Neural cell (in vitro differentiated cells): ENCODE data around the gene MAD2L2. TPM values are rescaled to one million over a fixed set of nuclear protein-coding genes. Genes with fewer than 3 reads are reported as not detected.

Source experiments
- H2AFZ ChIP-seq: fragments of 200-600, 300-800 bp; sonication (generic), shearing (Covaris generic); 2 replicates; pipeline ENCODE4 v1.6.0; 2014; ENCODE audit warnings: low read depth, mild to moderate bottlenecking, antibody characterized with exemption, low read length, moderate library complexity
- H3F3A ChIP-seq: fragments of 200-600 bp; shearing (Covaris generic); 2 replicates; pipeline ENCODE4 v1.6.1; 2016; ENCODE audit warnings: mild to moderate bottlenecking, moderate library complexity, mixed read lengths, antibody characterized with exemption, low read length; ENCODE audit not compliant: insufficient read depth, poor library complexity, severe bottlenecking
- H3K27ac ChIP-seq: fragments of 200-600, 300-800 bp; sonication (generic), shearing (Covaris generic); 2 replicates; pipeline ENCODE4 v1.5.1; 2014; ENCODE audit warnings: mild to moderate bottlenecking, low read length, moderate library complexity
- H3K27me3 ChIP-seq: fragments of 300-800, 200-600 bp; sonication (generic), shearing (Covaris generic); 2 replicates; pipeline ENCODE4 v1.6.0; 2014; ENCODE audit warnings: mild to moderate bottlenecking, low read depth, low read length, moderate library complexity; ENCODE audit not compliant: insufficient read depth
- H3K36me3 ChIP-seq: fragments of 300-800, 200-600 bp; sonication (generic), shearing (Covaris generic); 2 replicates; pipeline ENCODE4 v1.5.1; 2014; ENCODE audit warnings: mild to moderate bottlenecking, antibody characterized with exemption, low read length, moderate library complexity; ENCODE audit not compliant: insufficient read depth
- H3K4me2 ChIP-seq: fragments of 300-800, 200-600 bp; sonication (generic), shearing (Covaris generic); 2 replicates; pipeline ENCODE4 v1.6.0; 2014; ENCODE audit warnings: mild to moderate bottlenecking, low read length
- H3K4me3 ChIP-seq: fragments of 300-800, 200-600 bp; sonication (generic), shearing (Covaris generic); 2 replicates; pipeline ENCODE4 v1.5.1; 2014; ENCODE audit warnings: mild to moderate bottlenecking, low read length, moderate library complexity
- H3K79me2 ChIP-seq: fragments of 200-600 bp; shearing (Covaris generic); replicated peaks from 2 replicates; pipeline ENCODE4 v1.6.0; 2014; ENCODE audit warnings: mild to moderate bottlenecking, low read length, moderate library complexity; ENCODE audit not compliant: insufficient read depth
- H3K9ac ChIP-seq: fragments of 300-800, 200-600 bp; sonication (generic), shearing (Covaris generic); 2 replicates; pipeline ENCODE4 v1.6.1; 2016; ENCODE audit warnings: mild to moderate bottlenecking, low read length, mixed read lengths
- H3K9me2 ChIP-seq: fragments of 200-600 bp; shearing (Covaris generic); 2 replicates; pipeline ENCODE4 v1.6.1; 2016; ENCODE audit warnings: mild to moderate bottlenecking, low read length, mixed read lengths; ENCODE audit not compliant: insufficient read depth
- H3K9me3 ChIP-seq: fragments of 200-600, 300-800 bp; sonication (generic), shearing (Covaris generic); 2 replicates; pipeline ENCODE4 v1.6.1; 2016; ENCODE audit warnings: mild to moderate bottlenecking, mixed run types, low read length, moderate library complexity, mixed read lengths
- H4K20me1 ChIP-seq: fragments of 200-600 bp; shearing (Covaris generic); 2 replicates; pipeline ENCODE4 v1.6.1; 2016; ENCODE audit warnings: mild to moderate bottlenecking, mixed run types; ENCODE audit not compliant: insufficient read depth
- EP300 ChIP-seq: fragments of 450-650 bp; conservative IDR thresholded peaks from 2 replicates; pipeline ENCODE4 v1.6.1; 2014; ENCODE audit warnings: antibody characterized with exemption, mild to moderate bottlenecking, moderate library complexity; ENCODE audit not compliant: poor library complexity, severe bottlenecking
- EZH2 ChIP-seq: fragments of 200-600, 300-800 bp; shearing (Covaris generic), sonication (generic); IDR thresholded peaks from 2 replicates; pipeline ENCODE4 v1.6.1; 2014; ENCODE audit warnings: antibody characterized with exemption, low read length, borderline replicate concordance, mild to moderate bottlenecking; ENCODE audit not compliant: insufficient read depth, poor library complexity, severe bottlenecking
- MXI1 ChIP-seq: fragments of 450-650 bp; conservative IDR thresholded peaks from 2 replicates; pipeline ENCODE4 v1.6.1; 2014; ENCODE audit warnings: antibody characterized with exemption, mild to moderate bottlenecking; ENCODE audit not compliant: poor library complexity, severe bottlenecking
- POLR2AphosphoS5 ChIP-seq: IDR thresholded peaks from 2 replicates; pipeline ENCODE4 v1.6.1; 2012
- RAD21 ChIP-seq: fragments of 450-650 bp; conservative IDR thresholded peaks from 2 replicates; pipeline ENCODE4 v1.6.1; 2014; ENCODE audit warnings: antibody characterized with exemption, mild to moderate bottlenecking, moderate library complexity
- SMC3 ChIP-seq: fragments of 450-650 bp; conservative IDR thresholded peaks from 2 replicates; pipeline ENCODE4 v1.6.1; 2014; ENCODE audit warnings: antibody characterized with exemption, mild to moderate bottlenecking, moderate library complexity; ENCODE audit not compliant: poor library complexity
- TAF1 ChIP-seq: IDR thresholded peaks from 2 replicates; pipeline ENCODE4 v1.6.1; 2012; ENCODE audit warnings: low read depth
- polyA plus RNA-seq: library from polyadenylated mRNA; depleted of rRNA; stranded (reverse); fragments of >200 nt; gene quantifications from 2 replicates; pipeline ENCODE4 v1.2.3, GENCODE V29; 2014
- TF ChIP-seq, protein P1 (sequence below): IDR thresholded peaks from 2 replicates; pipeline ENCODE4 v1.6.1; 2012; ENCODE audit warnings: borderline replicate concordance
- TF ChIP-seq, protein P2 (sequence below): fragments of 450-650 bp; IDR thresholded peaks from 2 replicates; pipeline ENCODE4 v1.5.1; 2014; ENCODE audit warnings: antibody characterized with exemption, mild to moderate bottlenecking, moderate library complexity; ENCODE audit not compliant: poor library complexity, severe bottlenecking

The MAD2L2 gene
- polyA plus RNA-seq, 1 donor from 2014 or later = 182 TPM

DNA sequence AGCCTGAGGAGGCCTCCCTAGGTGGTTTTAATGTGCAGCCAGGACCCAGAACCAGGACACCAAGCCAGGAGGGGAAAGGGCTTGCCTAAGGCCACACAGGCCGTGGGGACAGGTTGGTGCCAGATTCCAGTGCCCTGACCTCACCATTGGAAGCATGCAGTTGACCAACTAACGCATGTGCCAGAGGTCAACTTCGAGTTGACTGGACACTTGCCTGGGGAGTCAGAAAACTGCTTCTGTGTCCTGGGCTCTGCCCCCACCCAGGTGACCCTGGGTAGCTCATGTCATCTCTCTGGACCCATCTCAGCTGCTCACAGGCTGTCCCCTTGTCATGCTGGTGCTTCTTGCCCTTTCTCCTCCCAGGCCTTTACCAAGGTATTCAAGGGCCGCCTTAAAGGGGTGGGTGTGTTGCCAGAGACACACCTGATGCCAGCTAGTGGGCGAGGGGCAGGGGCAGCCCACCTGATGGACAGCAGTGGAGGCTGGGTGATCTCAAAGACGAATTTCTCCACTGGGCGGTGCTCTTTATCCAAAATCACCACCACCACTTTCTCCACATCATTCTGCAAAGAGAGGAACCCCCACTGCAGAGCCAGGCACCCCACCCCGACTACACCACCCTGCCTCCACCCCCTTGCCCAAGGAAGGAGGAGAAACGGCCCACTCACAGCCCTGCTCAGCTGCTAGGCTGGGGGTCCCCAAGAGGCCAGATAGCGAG is 4.4 kb downstream of the MAD2L2 start:
- no peak overlapping the region for H3K9ac ChIP-seq
- H4K20me1 ChIP-seq = no peaks in the 10 kb centered on the region
- no peak overlapping the region for H3K4me2 ChIP-seq
- no peaks in the 10 kb centered on the region for H3F3A ChIP-seq
- no peak overlapping the region for H3K27ac ChIP-seq
- H2AFZ ChIP-seq = no peak overlapping the region
- H3K79me2 ChIP-seq = peaks cover 7% of the 10 kb centered on the region
- H3K27me3 ChIP-seq = no peaks in the 10 kb centered on the region
- no peaks in the 10 kb centered on the region for H3K36me3 ChIP-seq
- no peaks in the 10 kb centered on the region for H3K9me2 ChIP-seq
- no peak overlapping the region for H3K4me3 ChIP-seq
- TF ChIP-seq, protein P1, sequence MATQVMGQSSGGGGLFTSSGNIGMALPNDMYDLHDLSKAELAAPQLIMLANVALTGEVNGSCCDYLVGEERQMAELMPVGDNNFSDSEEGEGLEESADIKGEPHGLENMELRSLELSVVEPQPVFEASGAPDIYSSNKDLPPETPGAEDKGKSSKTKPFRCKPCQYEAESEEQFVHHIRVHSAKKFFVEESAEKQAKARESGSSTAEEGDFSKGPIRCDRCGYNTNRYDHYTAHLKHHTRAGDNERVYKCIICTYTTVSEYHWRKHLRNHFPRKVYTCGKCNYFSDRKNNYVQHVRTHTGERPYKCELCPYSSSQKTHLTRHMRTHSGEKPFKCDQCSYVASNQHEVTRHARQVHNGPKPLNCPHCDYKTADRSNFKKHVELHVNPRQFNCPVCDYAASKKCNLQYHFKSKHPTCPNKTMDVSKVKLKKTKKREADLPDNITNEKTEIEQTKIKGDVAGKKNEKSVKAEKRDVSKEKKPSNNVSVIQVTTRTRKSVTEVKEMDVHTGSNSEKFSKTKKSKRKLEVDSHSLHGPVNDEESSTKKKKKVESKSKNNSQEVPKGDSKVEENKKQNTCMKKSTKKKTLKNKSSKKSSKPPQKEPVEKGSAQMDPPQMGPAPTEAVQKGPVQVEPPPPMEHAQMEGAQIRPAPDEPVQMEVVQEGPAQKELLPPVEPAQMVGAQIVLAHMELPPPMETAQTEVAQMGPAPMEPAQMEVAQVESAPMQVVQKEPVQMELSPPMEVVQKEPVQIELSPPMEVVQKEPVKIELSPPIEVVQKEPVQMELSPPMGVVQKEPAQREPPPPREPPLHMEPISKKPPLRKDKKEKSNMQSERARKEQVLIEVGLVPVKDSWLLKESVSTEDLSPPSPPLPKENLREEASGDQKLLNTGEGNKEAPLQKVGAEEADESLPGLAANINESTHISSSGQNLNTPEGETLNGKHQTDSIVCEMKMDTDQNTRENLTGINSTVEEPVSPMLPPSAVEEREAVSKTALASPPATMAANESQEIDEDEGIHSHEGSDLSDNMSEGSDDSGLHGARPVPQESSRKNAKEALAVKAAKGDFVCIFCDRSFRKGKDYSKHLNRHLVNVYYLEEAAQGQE = no peak
- TF ChIP-seq SMC3 (no peak), EP300 (no peak), MXI1 (no peak), RAD21 (no peak), EZH2 (no peak), POLR2AphosphoS5 (no peak), TAF1 (no peak)
- TF ChIP-seq, protein P2, sequence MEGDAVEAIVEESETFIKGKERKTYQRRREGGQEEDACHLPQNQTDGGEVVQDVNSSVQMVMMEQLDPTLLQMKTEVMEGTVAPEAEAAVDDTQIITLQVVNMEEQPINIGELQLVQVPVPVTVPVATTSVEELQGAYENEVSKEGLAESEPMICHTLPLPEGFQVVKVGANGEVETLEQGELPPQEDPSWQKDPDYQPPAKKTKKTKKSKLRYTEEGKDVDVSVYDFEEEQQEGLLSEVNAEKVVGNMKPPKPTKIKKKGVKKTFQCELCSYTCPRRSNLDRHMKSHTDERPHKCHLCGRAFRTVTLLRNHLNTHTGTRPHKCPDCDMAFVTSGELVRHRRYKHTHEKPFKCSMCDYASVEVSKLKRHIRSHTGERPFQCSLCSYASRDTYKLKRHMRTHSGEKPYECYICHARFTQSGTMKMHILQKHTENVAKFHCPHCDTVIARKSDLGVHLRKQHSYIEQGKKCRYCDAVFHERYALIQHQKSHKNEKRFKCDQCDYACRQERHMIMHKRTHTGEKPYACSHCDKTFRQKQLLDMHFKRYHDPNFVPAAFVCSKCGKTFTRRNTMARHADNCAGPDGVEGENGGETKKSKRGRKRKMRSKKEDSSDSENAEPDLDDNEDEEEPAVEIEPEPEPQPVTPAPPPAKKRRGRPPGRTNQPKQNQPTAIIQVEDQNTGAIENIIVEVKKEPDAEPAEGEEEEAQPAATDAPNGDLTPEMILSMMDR = no peak
- H3K9me3 ChIP-seq = no peaks in the 10 kb centered on the region

DNA sequence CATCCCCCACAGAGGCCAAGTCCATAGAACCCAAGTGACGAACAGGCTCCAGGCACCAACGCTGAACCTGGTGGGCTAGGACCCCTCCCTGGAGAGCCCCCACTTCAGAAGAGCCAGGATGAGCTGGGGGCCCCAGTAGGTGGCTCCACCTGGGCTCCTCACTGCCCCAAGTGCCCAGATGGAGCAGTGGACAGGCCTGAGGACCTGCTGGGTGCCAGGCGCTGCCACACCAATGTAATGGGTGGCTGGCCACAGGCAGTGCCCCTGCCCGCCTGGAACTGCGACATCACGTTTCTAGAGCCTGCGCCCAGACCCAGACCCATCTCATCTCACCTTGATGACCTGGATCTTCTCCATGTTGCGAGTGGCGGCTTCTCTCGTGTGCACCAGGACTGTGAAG is 5.6 kb downstream of the MAD2L2 start:
- no peak overlapping the region for H3K9ac ChIP-seq
- H3K9me2 ChIP-seq = no peaks in the 10 kb centered on the region
- TF ChIP-seq EZH2 = no peak
- no peak for TF ChIP-seq EP300
- TF ChIP-seq RAD21 = no peak
- no peak for TF ChIP-seq TAF1
- TF ChIP-seq POLR2AphosphoS5 = no peak
- no peak for TF ChIP-seq MXI1
- TF ChIP-seq SMC3 = no peak
- TF ChIP-seq, protein P2 = no peak
- TF ChIP-seq, protein P1 = no peak
- H3K4me3 ChIP-seq = no peak overlapping the region
- no peaks in the 10 kb centered on the region for H4K20me1 ChIP-seq
- H3K4me2 ChIP-seq = no peak overlapping the region
- no peaks in the 10 kb centered on the region for H3F3A ChIP-seq
- no peaks in the 10 kb centered on the region for H3K27me3 ChIP-seq
- H3K36me3 ChIP-seq = no peaks in the 10 kb centered on the region
- H3K9me3 ChIP-seq = no peaks in the 10 kb centered on the region
- H2AFZ ChIP-seq = no peak overlapping the region
- H3K27ac ChIP-seq = no peak overlapping the region
- peaks cover 7% of the 10 kb centered on the region for H3K79me2 ChIP-seq
